ENCODE measurements around the gene KDM4B.

The KDM4B gene

DNA sequence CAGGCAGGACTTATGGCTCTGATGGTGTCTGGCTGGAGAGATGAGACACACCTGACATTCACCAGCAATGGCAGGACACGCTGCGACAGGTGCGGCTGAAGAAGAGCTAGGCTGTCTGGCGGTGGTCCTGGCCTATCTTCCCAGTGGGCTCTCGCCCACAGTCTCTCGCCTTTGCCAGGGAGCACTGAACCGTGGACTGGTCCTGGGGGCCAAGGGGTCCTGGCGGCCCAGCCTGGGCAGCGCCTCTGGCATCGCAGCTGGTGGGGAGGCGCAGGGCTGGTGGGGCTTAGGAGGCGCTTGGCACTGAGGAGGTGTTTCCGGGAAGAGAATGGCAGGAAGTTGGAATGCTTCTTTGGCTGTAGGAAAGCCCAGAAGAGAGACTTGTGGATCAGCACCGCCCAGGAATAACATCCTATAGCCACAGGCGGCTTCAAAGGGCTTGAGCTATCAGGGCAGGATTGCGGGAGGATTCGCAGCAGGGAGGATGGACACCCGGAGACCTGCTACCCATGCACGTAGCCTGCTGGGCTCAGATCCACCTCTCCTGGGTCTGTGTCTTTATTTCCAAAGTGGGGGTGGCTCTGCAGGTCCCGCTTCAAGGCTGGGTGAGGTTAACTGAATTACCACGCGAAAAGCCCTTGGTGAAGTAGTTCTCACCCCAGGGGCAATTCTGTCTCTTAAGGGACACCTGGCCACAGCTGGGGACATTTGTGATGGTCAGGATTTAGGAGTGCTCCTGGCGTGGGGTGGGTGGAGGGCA lies 14.6 kb downstream of the KDM4B start:
- H4K20me1 ChIP-seq (ENCODE audit: control insufficient read depth, insufficient read depth, low read depth, low read length): peaks cover 18% of the 10 kb centered on the region; the same call in 1 of the 2 replicates
- H3K4me3 ChIP-seq (ENCODE audit: low read length): no peak overlapping the region
- no peak overlapping the region for H3K27ac ChIP-seq (ENCODE audit: low read depth, low read length)
- H3K4me1 ChIP-seq (ENCODE audit: control insufficient read depth, low read length): peaks cover 46% of the 10 kb centered on the region
- TF ChIP-seq CTCF (IDR thresholded peaks at IDR 0.05; ENCODE audit: low read depth, low read length, poor library complexity, severe bottlenecking): no peak
- no peak for TF ChIP-seq EZH2phosphoT487 (IDR thresholded peaks at IDR 0.05; ENCODE audit: borderline replicate concordance, low read length)
- peaks cover 74% of the 10 kb centered on the region for H3K79me2 ChIP-seq (ENCODE audit: control insufficient read depth, low read length)
- no peaks in the 10 kb centered on the region for H3K9me2 ChIP-seq (replicated peaks; ENCODE audit: control insufficient read depth, low read length)
- H3K9me3 ChIP-seq (ENCODE audit: control insufficient read depth, insufficient read depth, low read length): no peaks in the 10 kb centered on the region
- peak overlapping the region; percentile 14; the same call in 1 of the 2 replicates for H3K4me2 ChIP-seq (ENCODE audit: low read length)
- H3K36me3 ChIP-seq (ENCODE audit: control insufficient read depth, low read length): no peaks in the 10 kb centered on the region; the same call in 1 of the 2 replicates
- H3K27me3 ChIP-seq (ENCODE audit: control insufficient read depth, low read length): no peaks in the 10 kb centered on the region
- H3F3A ChIP-seq (ENCODE audit: control insufficient read depth, insufficient read depth): no peaks in the 10 kb centered on the region

GRCh38 chr19:4984106-4984380 lies 15.1 kb downstream of the KDM4B start:
- Histone ChIP-seq H4K20me1 (ENCODE audit: control insufficient read depth, insufficient read depth, low read depth, low read length) (peaks cover 18% of the 10 kb centered on the region; the same call in 1 of the 2 replicates), H3K27ac (ENCODE audit: low read depth, low read length) (no peak overlapping the region), H3K27me3 (ENCODE audit: control insufficient read depth, low read length) (no peaks in the 10 kb centered on the region), H3K9me3 (ENCODE audit: control insufficient read depth, insufficient read depth, low read length) (no peaks in the 10 kb centered on the region), H3K4me2 (ENCODE audit: low read length) (peak overlapping the region; percentile 14; the same call in 1 of the 2 replicates), H3K4me1 (ENCODE audit: control insufficient read depth, low read length) (peaks cover 41% of the 10 kb centered on the region), H3F3A (ENCODE audit: control insufficient read depth, insufficient read depth) (no peaks in the 10 kb centered on the region), H3K79me2 (ENCODE audit: control insufficient read depth, low read length) (peaks cover 74% of the 10 kb centered on the region), H3K36me3 (ENCODE audit: control insufficient read depth, low read length) (no peaks in the 10 kb centered on the region), H3K4me3 (ENCODE audit: low read length) (no peak overlapping the region), H3K9me2 (replicated peaks; ENCODE audit: control insufficient read depth, low read length) (no peaks in the 10 kb centered on the region)
- no peak for TF ChIP-seq CTCF (IDR thresholded peaks at IDR 0.05; ENCODE audit: low read depth, low read length, poor library complexity, severe bottlenecking)

- Histone ChIP-seq H3K4me3 (ENCODE audit: low read length) (no peak overlapping the region), H3K27me3 (ENCODE audit: control insufficient read depth, low read length) (no peaks in the 10 kb centered on the region), H3K79me2 (ENCODE audit: control insufficient read depth, low read length) (peaks cover 72% of the 10 kb centered on the region), H3K4me1 (ENCODE audit: control insufficient read depth, low read length) (peaks cover 36% of the 10 kb centered on the region), H3K4me2 (ENCODE audit: low read length) (0 out of 2 replicates have a peak overlapping the region, but pooled peaks have one; percentile 14), H3K36me3 (ENCODE audit: control insufficient read depth, low read length) (no peaks in the 10 kb centered on the region), H3F3A (ENCODE audit: control insufficient read depth, insufficient read depth) (no peaks in the 10 kb centered on the region), H3K27ac (ENCODE audit: low read depth, low read length) (no peak overlapping the region), H3K9me3 (ENCODE audit: control insufficient read depth, insufficient read depth, low read length) (no peaks in the 10 kb centered on the region), H3K9me2 (replicated peaks; ENCODE audit: control insufficient read depth, low read length) (no peaks in the 10 kb centered on the region), H4K20me1 (ENCODE audit: control insufficient read depth, insufficient read depth, low read depth, low read length) (peaks cover 18% of the 10 kb centered on the region; the same call in 1 of the 2 replicates)
- TF ChIP-seq EZH2phosphoT487 (IDR thresholded peaks at IDR 0.05; ENCODE audit: borderline replicate concordance, low read length) (no peak), CTCF (IDR thresholded peaks at IDR 0.05; ENCODE audit: low read depth, low read length, poor library complexity, severe bottlenecking) (no peak)
Measured at GRCh38 chr19:4984438-4984990, 15.6 kb downstream of the KDM4B start.
